ENCODE measurements around the gene RAD51B.

The RAD51B gene

DNA sequence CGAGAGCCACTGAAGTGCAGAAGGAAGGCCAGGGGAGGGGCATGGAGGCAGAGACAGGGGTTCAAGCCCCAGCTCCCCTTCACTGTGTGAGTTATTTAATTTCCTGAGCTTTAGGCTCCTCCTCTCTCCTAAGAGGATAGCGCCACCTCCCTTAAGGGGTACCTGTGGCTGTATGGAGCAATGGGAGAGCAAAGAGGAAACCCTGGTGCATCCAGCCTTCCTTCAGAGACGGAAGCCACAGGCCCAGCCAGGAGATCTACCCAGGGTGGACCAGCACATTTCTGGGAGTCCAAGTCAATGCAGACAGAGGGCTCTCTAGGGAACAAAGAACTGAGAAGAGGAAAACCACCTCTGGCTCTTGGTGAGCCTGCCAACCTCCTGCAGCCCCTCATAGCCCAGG is 883.0 kb downstream of the RAD51B start:
- no peak for DNase-seq

DNA sequence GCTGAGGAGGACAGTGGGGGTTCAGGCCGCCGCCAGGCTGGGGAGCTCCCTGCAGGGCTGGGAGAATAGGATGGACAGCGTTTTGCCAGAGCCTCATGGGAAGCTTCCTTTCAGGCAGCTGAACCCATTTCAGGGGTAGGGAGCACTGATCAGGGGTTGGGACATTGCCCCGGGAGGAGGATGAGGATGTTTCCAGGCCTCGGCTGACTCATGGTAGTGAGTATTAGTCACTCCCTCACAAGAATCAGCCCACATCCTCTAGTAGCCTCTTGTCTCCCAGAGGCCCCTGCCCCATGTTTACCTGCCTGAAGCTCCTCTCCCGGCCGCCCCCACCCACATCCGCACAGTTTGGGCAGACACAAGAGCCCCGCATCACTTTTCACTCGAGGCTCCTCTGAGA is 883.5 kb downstream of the RAD51B start:
- DNase-seq, result peak; percentile 84

DNA sequence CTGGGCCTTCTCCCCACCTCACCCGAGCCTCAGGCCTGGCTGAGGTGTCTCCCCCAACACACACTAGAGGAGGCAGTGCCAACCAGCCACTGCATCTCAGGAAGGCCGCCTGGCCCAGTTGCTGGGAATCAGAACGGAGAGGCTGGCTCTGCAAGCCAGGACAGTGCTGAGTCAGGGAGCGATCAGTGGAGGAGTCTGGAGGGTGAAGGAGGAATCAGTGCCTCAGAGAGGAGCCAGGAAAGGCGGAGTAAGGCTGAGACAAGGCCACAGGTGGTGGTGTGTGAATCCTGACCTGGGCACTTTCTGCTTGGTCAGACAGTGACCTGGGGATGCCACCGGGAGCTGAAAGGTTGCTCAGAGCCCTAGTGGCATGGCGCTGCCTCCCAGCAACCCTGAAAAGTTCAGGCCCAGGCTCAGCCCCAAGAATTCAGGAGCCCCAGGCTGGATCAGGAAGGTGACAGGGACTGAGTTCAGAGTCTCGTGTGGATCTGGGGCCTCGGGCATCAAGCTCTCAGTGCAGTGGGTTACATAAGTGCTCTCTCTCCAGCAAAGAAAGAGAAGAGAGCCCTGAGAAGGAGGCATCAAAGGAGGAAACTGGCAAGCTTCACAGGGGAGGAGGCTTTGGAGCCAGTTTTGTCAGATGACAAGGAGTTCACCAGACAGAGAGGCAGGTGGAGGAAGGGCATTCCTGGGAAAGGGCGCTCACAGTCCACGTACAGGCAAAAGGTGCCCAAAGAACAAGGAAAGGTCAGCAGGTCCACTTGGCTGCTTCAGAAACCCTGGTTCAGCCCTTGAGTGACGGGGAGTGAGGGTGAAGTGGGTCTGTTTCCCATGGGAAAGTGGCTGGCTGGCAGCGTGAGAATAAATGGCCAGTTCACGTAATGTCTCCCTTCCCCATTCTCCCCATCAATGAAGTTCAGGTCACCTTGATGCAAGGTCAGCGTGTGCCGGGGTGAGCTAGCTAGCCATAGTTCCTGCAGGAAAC is 885.4 kb downstream of the RAD51B start:
- DNase-seq, result no peak

DNA sequence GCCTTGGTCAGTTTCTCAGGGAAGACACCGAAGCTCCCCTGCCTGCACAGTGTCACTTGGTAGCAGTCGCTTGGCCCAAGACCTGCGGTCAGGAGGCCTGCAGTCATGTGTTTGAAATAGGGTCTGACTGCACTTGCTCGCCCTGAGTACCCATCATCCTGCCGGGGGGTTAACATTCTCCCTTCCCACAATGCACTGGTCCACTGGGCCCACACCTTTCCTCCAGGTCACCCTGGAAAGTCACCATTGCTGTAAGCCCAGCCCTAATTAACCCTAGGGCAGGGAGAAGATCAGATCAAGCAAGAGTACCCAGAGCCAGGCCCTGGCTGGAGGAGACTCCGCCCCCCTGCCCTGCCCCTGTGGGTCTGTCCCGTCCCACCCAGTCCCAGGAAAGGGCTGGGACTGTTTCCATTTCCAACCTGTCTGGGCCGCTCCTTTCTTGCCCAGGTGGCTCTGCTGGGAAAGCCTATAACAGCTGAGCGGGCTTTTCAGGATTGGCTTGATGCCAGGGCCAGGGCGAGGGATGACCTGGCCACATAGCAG is 886.2 kb downstream of the RAD51B start:
- DNase-seq, result no peak

DNA sequence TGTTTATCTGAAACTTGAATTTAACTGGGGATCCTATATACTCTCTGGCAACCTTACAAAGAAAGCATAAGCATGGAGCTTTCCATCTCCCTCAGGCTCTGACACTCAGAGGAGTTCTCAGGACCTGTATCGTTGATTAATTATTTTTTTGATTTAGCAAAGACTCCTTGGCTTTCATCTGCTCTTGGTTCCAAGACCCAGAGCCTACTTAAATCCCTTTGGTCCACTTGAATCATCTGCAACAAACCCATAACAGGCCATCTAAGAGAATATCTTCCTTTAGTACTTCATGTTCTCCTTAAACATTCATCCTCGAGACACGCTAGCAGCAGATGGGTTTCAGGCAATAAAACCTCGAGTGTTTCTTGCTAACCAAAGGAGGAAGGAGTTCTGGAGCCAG is 887.9 kb downstream of the RAD51B start:
- DNase-seq, result no peak

DNA sequence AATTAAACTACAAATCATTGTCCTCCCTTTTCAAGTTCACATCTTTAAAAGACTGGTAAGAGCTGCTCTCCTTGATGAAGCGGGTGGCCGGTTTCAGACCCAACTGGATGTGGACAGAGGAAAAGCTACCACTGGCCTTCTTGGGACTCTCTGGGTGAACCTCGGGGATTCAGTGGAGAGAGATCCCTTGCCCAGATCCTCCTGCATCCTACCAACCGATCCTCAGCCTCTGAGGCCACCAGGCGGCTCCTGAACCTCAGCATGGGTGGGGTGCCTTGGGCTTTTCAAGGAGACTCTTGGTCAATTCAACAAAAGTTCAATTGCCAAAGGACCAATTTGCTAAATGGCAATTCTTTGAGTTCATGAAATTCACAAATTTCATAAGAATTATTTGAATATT is 888.8 kb downstream of the RAD51B start:
- DNase-seq, result no peak

DNA sequence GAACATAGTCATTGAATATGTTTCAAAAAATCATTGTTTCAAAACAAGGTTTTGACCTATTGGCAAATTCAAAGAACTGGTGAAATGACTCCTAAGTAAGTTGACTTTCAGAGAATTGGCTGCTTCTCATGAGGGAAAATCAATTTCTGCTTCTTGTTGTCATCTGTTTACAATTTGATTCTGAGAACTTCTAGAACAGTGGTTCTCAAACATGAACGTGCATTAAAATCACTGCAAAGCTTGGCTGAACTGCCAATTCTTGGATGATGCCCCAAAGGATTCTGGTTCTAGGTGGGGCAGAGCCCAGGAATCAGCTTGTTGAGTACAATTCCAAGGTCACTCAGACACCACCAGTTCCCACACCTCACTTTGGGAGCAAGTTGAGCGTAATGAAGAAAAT is 889.4 kb downstream of the RAD51B start:
- no peak for DNase-seq

DNA sequence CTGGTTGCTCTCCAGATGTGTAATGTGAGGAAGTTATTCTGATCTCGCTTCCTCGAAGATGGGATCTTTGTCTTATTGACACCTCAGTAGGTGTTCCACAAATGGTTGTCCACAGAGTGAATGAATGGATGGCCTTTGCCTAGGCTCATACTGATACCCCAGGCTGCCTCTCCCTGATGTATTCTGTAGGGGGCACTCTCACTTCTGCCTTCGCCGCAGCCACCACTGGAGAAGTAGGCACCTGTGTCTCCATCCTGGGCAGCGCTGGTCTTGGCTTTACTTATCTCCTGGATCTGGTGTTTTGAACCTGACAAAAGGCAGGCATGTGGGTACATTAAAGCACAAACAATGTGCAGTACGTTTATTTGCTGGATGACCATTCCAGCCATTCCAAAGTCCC is 891.2 kb downstream of the RAD51B start:
- DNase-seq, result no peak

DNA sequence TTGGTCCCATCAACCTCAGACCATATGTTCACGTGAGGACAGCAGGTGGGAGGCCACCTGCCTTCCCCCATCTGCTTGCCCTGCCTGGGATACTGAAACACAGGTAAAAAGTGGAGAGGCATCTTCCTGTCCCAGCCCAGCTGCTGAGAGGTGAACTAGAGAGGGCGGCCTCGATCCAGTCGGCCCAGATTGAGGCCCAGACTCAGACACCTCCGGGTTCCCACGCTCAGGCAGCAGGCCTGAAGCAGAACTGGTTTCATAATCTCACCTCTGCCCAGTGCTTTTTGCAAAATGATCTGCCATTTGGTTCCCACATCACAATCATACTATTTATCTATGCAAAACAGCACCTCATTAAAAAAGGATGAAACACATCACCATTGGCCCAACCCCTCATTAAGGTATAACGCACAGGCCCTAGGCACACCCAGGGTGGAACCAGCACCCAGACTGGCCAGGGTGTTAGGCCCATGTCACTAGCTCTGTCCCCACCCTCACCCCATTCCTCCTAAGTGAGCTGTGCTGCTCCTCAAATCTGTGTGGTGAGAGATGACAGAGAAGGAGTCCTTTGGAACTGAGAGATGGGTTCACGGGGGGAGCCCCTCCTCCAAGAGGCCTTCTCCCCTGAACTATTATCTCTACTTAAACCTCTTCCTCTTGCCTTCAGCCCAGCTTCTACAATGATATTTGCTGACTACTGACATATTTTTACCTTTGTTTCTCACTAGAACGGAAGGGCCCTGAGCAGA is 892.2 kb downstream of the RAD51B start:
- no peak for DNase-seq

DNA sequence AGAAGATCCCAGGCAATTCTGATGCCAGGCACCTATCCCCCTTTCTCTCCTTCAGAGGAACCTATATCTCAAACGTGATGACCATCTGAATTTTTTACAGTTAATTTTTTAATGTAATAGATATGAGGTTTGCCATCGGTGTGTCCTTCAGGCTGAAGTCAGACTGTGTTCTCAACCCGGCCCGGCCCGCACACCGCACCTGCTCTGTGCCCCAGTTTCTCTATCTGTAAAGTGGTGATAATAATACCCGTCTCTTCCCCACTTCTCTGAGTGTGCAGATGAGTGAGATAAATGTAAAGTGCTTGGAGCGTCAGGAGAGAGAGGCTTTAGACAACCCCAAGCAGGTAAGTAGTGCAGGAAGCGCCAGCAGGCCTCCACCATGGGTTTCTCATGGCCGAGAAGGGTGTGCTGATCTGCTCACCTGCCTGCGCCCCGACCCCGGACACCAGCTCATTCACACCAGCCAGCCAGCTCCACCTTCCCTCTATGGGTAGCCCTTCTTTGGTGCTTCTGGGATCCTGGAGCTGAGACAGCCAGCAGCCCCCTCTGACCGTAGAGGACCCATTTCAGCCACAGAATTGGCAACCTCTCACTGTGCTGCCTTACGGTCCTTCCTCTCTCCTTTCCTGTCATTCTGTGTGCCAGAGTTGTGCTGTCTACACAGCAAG is 893.3 kb downstream of the RAD51B start:
- DNase-seq, result no peak

DNA sequence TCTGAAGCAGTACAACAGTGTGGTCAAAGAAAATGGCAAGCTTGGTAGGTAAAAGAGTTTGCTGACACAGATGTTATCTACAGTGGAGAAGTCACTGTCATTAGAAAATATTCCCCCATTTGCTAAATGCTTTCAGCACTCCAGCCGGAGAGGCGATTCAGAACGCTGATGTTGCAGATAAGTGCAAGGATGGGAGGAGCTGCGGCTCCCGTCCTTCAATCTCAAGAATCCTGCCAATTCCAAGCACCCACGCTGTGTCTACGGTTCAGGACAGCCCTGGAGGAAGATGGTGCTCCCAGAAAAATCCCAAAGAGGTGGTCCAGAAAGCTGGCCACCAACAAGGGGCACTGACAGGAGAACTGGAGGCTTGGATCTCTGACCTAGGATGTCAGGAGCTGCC is 894.2 kb downstream of the RAD51B start:
- DNase-seq, result no peak

DNA sequence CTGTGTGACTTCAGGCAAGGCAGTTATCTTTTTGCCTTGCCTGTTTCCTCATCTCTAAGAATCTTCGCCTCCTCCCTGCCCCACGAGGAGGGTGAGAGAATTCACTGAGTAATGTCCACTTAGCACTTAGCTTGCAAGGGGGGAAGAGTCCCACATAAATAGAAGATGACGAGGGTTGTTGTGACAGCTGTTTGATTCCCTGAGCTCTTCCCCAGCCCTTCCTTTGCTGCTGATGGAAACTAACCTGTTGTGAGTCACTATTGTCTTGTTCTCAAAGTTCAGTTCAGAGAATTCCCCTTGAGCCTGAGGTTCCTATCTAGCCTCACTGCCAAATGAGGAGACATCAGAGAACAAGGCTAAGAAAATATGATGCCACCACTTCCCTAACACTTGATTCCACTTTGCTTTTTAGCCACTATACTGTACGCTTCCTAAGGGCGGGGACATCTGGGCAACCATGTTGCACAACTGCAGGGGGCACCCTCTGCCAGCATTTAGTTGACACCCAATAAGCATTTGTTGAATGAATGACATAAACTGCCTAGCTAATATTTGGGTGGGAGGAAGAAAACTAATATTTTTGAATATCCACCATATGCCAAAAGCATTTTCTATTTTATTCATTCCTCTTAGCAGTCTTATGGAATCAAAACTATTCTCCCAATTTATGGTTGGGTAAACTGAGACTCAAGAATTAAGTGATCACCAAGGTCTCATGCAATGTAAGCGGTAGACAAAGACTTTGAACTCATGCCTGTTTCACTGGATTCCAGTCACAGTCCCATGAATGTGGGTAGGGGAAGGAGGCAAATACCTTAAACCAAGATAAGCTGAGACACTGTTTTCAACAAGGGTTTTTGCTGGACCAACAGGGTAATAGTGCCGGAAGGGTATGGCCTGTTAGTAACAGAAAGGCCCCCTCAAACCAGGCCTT is 895.7 kb downstream of the RAD51B start:
- DNase-seq, result peak; percentile 58

DNA sequence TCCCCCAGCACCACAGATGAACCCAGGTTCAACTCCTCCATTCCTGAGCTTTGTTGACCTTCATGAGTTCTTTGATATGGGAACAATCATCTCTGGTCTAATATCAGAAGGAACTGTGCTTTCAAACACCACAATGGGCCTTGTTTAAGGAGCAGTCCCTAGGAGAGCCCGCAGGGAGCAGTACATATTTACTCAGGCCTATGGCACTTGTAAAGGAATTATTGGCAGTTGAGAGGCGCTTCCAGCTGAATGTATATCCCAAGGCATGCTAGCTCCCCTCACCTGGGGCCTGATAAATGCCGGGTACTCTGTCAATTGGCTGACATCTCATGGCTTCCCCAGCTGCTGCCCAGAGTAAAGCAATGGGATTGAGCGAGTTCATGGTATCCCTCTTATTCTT is 897.1 kb downstream of the RAD51B start:
- DNase-seq, result no peak

DNA sequence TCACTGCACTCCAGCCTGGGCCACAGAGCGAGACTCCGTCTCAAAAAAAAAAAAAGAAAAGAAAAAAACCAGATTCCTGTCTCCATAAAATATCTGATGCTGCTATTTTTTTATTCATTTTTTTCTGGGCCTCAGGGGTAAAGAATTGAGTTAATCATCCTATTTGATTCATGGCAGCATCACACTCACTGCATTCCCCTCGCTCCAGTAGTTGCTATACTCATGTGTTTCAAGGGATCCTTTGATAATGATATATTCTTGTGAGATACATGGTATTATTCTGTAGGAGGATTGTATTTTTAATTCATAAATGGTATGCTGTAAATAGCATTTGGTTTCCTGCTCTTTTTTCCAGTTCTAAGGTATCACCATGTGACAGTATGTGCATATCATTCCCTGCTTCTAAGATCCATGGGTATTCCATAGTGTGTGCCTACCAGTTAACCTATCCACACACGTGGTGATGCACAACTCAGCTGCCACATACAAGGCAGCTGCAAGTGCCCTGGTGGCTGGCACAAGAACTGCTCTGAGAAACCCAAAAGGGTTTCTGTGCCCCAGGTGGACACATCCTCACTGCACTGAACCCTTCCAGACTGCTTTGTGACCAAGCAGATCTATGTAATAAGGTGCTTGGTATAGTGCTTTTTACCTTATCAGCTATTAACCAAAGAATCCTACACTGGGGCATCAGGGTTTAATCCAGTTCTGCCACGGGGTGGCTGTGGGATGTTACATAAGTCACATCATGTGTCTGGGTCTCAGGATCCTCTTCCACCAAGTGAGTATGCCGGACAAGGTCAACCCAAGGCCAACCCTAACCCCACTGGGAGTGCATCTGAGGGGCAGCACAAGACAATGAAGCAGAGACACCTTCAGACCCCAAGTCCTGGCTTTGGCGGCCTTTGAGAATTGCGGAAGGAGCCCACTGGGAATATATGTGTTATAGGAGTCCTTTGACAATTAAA is 898.7 kb downstream of the RAD51B start:
- no peak for DNase-seq

DNA sequence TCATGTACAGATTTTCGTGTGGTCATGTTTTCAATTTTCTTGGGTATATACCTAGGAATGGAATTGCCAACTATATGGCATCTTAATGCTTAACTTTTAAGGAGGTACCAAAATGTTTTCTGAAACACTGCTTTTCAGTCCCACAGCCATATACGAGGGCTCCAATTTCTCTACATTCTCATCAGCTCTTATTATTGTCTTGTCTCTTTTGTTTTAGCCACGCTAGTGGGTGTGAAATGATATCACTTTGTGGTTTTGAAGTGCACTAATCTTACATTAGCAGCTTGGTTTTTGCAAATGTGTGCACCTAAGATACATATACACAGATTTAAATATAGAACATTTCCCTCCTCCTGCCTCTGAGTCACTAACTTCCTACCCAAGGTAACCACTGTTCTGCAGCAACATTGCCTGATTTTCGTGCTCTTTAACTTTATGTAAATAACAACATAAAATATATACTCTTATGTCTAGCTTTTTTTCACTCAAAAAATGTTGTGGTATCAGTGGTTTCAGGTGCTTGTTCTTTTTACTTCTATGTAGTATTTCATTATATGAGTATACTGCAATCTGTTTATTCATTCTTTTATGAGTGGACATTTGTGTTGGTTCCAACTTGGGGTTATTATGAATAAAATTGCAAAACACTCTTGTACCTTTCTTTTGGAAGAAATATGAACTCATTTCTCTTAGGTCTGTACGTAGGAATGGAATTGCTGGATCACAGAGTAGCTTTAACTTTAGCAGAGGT is 900.2 kb downstream of the RAD51B start:
- DNase-seq, result no peak

DNA sequence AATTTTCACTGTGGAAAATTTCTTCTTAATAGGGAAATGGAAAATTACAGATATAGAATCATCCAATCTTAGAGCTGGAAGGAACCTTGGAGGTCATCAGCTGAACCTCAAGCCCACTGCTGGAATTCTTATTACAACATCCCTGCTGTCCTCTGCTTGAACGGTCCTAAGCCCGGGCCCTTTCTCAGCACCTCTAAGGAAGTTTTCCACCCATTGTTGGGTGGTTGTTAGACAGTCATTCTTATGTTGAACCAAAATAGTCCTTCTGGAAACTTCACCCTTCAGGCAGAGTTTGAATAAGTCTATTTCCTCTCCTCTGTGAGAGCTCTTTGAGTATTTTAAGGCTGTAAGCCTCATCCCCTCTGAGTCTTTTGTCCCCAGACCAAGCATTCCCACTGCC is 902.6 kb downstream of the RAD51B start:
- DNase-seq, result no peak

DNA sequence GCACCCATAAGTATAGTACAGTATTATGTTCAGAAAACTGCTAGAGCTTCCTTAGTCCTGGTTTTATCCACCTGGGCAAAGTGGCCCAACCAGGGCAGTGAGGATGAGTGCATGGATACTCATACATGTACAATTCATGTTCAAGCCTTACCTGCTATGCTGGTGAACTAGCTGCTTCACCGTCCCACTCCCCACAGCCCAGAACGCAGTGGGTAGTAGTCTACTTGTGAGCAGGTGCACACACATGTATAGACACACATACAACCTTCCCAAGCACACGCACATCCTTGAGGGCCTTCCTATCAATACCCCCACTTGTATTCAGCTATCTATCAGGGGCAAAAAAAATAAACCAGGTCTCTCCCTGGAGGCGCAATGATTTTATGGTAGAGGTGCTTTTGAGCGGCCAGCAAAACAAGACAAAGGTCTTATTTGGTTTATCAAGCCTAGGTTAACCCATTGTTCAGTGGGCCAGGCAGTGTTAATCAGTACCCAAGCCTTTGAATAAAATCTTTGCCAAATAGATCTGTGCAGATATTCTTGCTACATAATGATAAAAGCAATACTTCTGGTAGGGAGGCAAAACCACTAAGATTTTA is 903.5 kb downstream of the RAD51B start:
- DNase-seq, result no peak

DNA sequence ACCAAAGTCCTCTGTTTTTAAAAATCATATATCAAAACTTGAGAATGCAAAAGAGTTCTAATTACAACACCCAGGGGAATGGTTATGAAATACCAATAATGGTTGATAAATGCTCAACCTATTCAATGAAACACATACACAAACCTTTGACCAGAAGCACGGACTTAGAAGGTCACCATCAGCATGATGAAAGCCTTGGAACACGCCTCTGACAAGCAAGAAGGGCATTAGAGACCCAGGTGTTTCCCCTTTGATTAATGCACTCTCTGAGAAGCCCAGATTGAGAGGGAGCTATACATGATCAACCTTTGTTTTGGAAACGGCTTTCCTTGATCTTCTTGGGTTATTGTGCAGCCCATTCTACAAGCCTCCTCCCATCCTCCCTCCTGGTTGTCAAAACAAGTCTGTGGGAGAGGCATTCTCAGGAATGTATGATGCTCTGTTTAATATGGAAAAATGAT is 904.3 kb downstream of the RAD51B start:
- DNase-seq, result no peak

DNA sequence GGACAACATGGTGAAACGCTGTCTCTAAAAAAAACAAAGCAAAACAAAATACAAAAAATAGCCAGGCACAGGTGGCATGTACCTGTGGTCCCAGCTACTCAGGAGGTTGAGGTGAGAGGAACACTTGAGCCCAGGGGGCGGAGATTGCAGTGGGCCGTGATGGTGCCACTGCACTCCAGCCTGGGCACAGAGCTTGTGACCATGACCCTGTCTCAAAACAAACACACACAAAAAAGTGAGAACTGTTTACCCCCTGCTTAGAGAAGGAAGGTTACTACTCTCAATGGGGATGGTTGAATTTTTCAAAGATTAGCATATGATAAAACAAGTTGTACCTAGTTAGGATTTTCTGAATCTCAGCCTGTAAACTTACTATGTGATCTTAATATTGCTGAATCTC is 905.3 kb downstream of the RAD51B start:
- DNase-seq, result no peak
